Measurements from ENCODE around the gene LSP1.
"Not testable (repeated sequence)": the region's sequence is repeated elsewhere in the genome, so short reads cannot be mapped to it uniquely, and the experiment has no call there.

The LSP1 gene

DNA sequence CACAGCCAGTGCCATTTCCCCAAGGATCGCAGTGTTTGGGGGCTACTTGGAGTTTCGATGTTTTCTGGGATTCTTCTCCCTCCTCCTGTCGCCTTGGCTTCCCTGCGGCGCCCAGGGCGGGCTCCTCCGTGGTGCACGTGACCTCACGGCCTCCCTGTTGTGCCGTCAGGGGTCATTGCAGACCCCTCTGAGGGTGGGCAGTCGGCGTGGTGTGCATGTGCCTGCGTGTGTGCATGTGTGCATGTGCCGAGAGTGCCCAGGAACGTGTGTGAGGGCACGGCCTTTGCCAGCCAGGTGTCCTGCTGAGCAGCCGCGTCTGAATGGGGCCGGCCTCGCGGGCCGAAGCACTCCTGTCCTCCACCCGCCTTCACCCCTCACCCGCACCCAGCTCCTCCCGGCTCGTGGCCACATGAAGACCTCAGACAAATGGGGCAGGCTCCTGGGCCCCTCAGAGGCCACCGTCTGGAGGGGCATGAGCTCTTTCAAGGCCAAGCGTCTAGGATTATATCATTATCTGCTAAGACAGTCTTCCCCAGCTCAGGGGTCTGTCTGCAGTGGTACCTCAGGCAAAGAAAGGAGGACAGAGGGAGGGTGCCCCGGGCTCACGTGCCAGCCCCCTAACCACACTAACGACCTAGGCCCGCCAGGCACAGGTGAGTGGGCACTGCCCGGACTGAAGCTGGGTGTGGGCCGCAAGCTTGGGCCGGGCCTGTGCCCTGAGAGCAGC is 84.9 kb downstream of the LSP1 start:
- TF ChIP-seq, protein P1, sequence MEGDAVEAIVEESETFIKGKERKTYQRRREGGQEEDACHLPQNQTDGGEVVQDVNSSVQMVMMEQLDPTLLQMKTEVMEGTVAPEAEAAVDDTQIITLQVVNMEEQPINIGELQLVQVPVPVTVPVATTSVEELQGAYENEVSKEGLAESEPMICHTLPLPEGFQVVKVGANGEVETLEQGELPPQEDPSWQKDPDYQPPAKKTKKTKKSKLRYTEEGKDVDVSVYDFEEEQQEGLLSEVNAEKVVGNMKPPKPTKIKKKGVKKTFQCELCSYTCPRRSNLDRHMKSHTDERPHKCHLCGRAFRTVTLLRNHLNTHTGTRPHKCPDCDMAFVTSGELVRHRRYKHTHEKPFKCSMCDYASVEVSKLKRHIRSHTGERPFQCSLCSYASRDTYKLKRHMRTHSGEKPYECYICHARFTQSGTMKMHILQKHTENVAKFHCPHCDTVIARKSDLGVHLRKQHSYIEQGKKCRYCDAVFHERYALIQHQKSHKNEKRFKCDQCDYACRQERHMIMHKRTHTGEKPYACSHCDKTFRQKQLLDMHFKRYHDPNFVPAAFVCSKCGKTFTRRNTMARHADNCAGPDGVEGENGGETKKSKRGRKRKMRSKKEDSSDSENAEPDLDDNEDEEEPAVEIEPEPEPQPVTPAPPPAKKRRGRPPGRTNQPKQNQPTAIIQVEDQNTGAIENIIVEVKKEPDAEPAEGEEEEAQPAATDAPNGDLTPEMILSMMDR (IDR thresholded peaks at IDR 0.05; ENCODE audit: poor library complexity, severe bottlenecking), result no peak
- DNase-seq (ENCODE audit: low spot score) (peak; percentile 61), ATAC-seq (ENCODE audit: low read depth) (no peak)
- H3K4me1 ChIP-seq (ENCODE audit: insufficient read depth, poor library complexity, severe bottlenecking), result no peaks in the 10 kb centered on the region
- no peaks in the 10 kb centered on the region for H3K27me3 ChIP-seq (ENCODE audit: insufficient read depth, poor library complexity, severe bottlenecking)
- no peaks in the 10 kb centered on the region for H3K9me3 ChIP-seq (ENCODE audit: severe bottlenecking)
- H3K4me3 ChIP-seq (ENCODE audit: severe bottlenecking), result no peak overlapping the region
- no peak overlapping the region for H3K27ac ChIP-seq (ENCODE audit: poor library complexity, severe bottlenecking)
- no peaks in the 10 kb centered on the region for H3K36me3 ChIP-seq (ENCODE audit: low read depth)

DNA sequence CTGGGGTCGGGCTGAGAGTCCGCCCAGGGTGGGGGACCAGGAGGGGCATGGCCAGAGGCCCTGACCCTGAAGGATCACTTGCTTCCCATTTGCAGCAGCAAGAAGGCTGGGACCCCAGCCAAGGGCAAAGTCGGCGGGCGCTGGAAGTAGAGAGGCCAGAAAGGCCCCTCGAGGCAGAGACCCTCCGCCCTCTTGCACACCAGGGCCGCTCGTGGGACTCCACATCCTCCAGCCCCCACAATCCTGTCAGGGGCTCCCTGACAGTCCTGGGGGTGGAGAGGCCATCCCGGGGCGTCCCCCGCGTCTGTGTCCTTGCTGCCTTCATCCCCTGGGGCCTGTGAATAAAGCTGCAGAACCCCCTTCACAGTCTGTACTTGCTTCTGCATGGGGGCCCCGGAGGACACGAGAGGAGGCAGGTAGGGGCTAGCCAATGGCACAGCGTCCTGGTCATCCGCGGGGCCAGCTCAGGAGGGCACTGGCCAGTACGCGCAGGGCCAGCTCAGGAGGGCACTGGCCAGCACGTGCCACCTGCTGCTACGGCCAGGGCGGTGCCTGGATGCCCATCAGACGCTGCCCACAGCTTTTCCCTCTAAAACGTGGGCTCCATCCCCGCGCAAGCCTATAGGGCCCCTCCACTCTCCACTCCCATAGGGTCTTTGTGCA is 85.6 kb downstream of the LSP1 start:
- H3K4me3 ChIP-seq (ENCODE audit: severe bottlenecking), result no peak overlapping the region
- peaks cover under 1% of the 10 kb centered on the region for H3K4me1 ChIP-seq (ENCODE audit: insufficient read depth, poor library complexity, severe bottlenecking)
- H3K36me3 ChIP-seq (ENCODE audit: low read depth), result no peaks in the 10 kb centered on the region
- ATAC-seq (ENCODE audit: low read depth), result no peak
- no peaks in the 10 kb centered on the region for H3K9me3 ChIP-seq (ENCODE audit: severe bottlenecking)
- H3K27me3 ChIP-seq (ENCODE audit: insufficient read depth, poor library complexity, severe bottlenecking), result no peaks in the 10 kb centered on the region
- DNase-seq (ENCODE audit: low spot score), result peak; percentile 63
- no peak overlapping the region for H3K27ac ChIP-seq (ENCODE audit: poor library complexity, severe bottlenecking)
- TF ChIP-seq, protein P1 (IDR thresholded peaks at IDR 0.05; ENCODE audit: poor library complexity, severe bottlenecking), result no peak

DNA sequence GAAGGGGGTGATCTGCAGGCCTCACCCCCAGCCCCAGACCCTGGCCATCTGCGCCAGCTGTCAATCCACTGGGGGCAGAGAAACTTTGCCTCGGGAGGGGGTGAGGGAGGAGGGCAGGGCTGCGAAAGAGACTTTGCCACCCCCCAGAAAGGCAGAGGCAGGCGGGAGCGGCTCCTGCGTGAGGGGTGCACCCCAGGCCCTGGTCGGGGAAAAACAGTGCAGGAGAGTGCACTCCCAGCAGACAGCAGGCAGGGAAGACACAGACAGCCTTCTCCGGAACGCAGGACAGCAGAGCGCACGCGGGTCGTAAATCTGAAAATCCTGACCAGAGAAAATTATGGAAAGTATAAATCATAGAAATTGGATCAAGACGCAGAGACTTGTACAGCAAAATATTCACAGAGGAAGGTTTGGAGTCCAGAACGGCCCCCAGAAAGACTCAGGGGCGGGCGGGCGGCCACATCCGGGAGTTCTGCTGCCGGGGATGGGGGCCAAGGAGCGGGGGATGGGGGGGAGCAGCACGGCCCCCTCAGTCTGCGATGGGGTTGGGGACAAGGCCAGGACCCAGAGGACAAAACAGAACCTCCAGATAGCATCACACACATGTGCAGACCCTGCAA is 86.2 kb downstream of the LSP1 start:
- ATAC-seq (ENCODE audit: low read depth) (peak; percentile 11; the same call in 1 of the 3 replicates), DNase-seq (ENCODE audit: low spot score) (peak; percentile 29)
- Histone ChIP-seq H3K4me3 (ENCODE audit: severe bottlenecking) (no peak overlapping the region), H3K27me3 (ENCODE audit: insufficient read depth, poor library complexity, severe bottlenecking) (no peaks in the 10 kb centered on the region), H3K4me1 (ENCODE audit: insufficient read depth, poor library complexity, severe bottlenecking) (peaks cover 7% of the 10 kb centered on the region), H3K36me3 (ENCODE audit: low read depth) (no peaks in the 10 kb centered on the region), H3K9me3 (ENCODE audit: severe bottlenecking) (no peaks in the 10 kb centered on the region), H3K27ac (ENCODE audit: poor library complexity, severe bottlenecking) (no peak overlapping the region)
- TF ChIP-seq, protein P1 (IDR thresholded peaks at IDR 0.05; ENCODE audit: poor library complexity, severe bottlenecking), result no peak

DNA sequence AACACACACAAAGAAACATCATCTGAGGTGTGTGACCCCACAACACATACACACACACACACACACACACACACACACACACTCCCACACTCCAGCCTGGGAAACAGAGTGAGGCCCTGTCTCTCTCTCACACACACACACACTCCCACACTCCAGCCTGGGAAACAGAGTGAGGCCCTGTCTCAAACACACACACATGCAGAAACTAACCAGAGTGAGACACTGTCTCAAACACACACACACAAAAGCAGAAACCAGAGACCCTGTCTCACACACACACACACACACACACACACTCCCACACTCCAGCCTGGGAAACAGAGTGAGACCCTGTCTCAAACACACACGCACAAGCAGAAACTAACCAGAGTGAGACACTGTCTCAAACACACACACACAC is 86.9 kb downstream of the LSP1 start:
- not testable (repeated sequence) for ATAC-seq (ENCODE audit: low read depth); H3K4me3 ChIP-seq (ENCODE audit: severe bottlenecking); H3K4me1 ChIP-seq (ENCODE audit: insufficient read depth, poor library complexity, severe bottlenecking); H3K36me3 ChIP-seq (ENCODE audit: low read depth); H3K27ac ChIP-seq (ENCODE audit: poor library complexity, severe bottlenecking); H3K27me3 ChIP-seq (ENCODE audit: insufficient read depth, poor library complexity, severe bottlenecking); H3K9me3 ChIP-seq (ENCODE audit: severe bottlenecking)
- DNase-seq (ENCODE audit: low spot score), result peak; percentile 47

Measured in RWPE2 (cell line).